MM.1S (cell line): ENCODE results near the gene NDUFC2.

Experiments
- DNase-seq: peaks from one replicate; pipeline ENCODE4 v3.0.0-alpha.2; 2015
- H2AFZ ChIP-seq: fragments of 300-600 bp; sonication (generic); 2 replicates; pipeline ENCODE4 v1.6.0; 2016; ENCODE audit warnings: antibody characterized with exemption, low read length
- H3F3A ChIP-seq: fragments of 300-600 bp; sonication (generic); 2 replicates; pipeline ENCODE4 v1.6.1; 2016; ENCODE audit warnings: mild to moderate bottlenecking, antibody characterized with exemption, low read length, moderate library complexity, mixed read lengths; ENCODE audit not compliant: insufficient read depth
- H3K27ac ChIP-seq: fragments of 300-600 bp; sonication (generic); 2 replicates; pipeline ENCODE4 v1.5.1; 2016; ENCODE audit warnings: mild to moderate bottlenecking, low read length
- H3K27me3 ChIP-seq: fragments of 300-600 bp; sonication (generic); replicated peaks from 2 replicates; pipeline ENCODE4 v1.6.0; 2016; ENCODE audit warnings: low read length; ENCODE audit not compliant: insufficient read depth
- H3K36me3 ChIP-seq: fragments of 300-600 bp; sonication (generic); replicated peaks from 2 replicates; pipeline ENCODE4 v1.6.1; 2016; ENCODE audit warnings: mild to moderate bottlenecking, low read length, mixed read lengths; ENCODE audit not compliant: insufficient read depth
- H3K4me1 ChIP-seq: fragments of 300-600 bp; sonication (generic); 2 replicates; pipeline ENCODE4 v1.6.1; 2016; ENCODE audit warnings: low read length, mixed read lengths
- H3K4me2 ChIP-seq: fragments of 300-600 bp; sonication (generic); 2 replicates; pipeline ENCODE4 v1.6.0; 2016; ENCODE audit warnings: low read depth, low read length
- H3K4me3 ChIP-seq: fragments of 300-600 bp; sonication (generic); 2 replicates; pipeline ENCODE4 v1.5.1; 2016; ENCODE audit warnings: low read length, mixed read lengths
- H3K79me2 ChIP-seq: fragments of 300-600 bp; sonication (generic); 2 replicates; pipeline ENCODE4 v1.6.1; 2016; ENCODE audit warnings: mixed run types, low read length, mixed read lengths
- H3K9ac ChIP-seq: fragments of 300-600 bp; sonication (generic); 2 replicates; pipeline ENCODE4 v1.6.1; 2016; ENCODE audit warnings: low read length, mixed read lengths
- H3K9me2 ChIP-seq: fragments of 300-600 bp; sonication (generic); replicated peaks from 2 replicates; pipeline ENCODE4 v1.6.1; 2016; ENCODE audit warnings: mild to moderate bottlenecking, low read length, mixed read lengths; ENCODE audit not compliant: insufficient read depth
- H3K9me3 ChIP-seq: fragments of 300-600 bp; sonication (generic); replicated peaks from 2 replicates; pipeline ENCODE4 v1.6.1; 2016; ENCODE audit warnings: mild to moderate bottlenecking, low read length, mixed read lengths; ENCODE audit not compliant: insufficient read depth
- H4K20me1 ChIP-seq: fragments of 300-600 bp; sonication (generic); 2 replicates; pipeline ENCODE4 v1.6.1; 2016; ENCODE audit warnings: mild to moderate bottlenecking, low read length, moderate library complexity, mixed read lengths; ENCODE audit not compliant: insufficient read depth
- EZH2 ChIP-seq: fragments of 300-600 bp; sonication (generic); optimal IDR thresholded peaks from 2 replicates; pipeline ENCODE3; 2017; ENCODE audit warnings: low read depth, mild to moderate bottlenecking, antibody characterized with exemption, low read length, mixed read lengths
- EZH2phosphoT487 ChIP-seq: fragments of 300-600 bp; sonication (generic); IDR thresholded peaks from 2 replicates; pipeline ENCODE4 v1.6.1; 2018; ENCODE audit warnings: antibody characterized with exemption, low read length
- TF ChIP-seq, protein P1 (sequence below): fragments of 300-600 bp; sonication (generic); IDR thresholded peaks from 2 replicates; pipeline ENCODE4 v1.5.1; 2016; ENCODE audit warnings: antibody characterized with exemption, low read length, mixed read lengths

Gene NDUFC2

DNA sequence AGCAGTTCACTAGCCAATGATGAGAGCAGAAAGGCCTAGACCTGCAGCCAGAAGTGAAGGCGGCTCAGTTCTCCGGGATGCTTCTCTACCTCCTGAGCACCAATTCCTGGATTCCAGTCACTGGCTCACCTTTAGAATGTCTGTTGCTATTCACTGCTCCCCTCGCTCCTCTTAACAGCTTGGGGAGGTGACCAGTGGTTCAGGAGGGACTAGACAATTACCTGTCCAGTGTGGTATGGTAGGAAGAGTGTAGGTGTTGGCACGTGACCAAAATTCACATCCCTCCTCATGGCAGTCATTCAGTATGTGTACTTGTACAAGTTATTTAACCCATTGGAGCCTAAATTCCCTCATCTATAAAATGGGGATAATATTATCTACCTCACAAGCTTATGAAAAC is 12.0 kb downstream of the NDUFC2 start:
- Histone ChIP-seq H3K4me2 (no peak overlapping the region), H3K9me2 (no peaks in the 10 kb centered on the region), H3K9ac (no peak overlapping the region), H2AFZ (no peak overlapping the region), H3K4me1 (peaks cover 10% of the 10 kb centered on the region), H3K4me3 (no peak overlapping the region), H3K27me3 (no peaks in the 10 kb centered on the region), H3K9me3 (no peaks in the 10 kb centered on the region), H3F3A (no peaks in the 10 kb centered on the region), H3K36me3 (no peaks in the 10 kb centered on the region; the same call in 1 of the 2 replicates), H3K79me2 (peaks cover 18% of the 10 kb centered on the region), H3K27ac (no peak overlapping the region), H4K20me1 (no peaks in the 10 kb centered on the region)
- DNase-seq: no peak
- TF ChIP-seq, protein P1, sequence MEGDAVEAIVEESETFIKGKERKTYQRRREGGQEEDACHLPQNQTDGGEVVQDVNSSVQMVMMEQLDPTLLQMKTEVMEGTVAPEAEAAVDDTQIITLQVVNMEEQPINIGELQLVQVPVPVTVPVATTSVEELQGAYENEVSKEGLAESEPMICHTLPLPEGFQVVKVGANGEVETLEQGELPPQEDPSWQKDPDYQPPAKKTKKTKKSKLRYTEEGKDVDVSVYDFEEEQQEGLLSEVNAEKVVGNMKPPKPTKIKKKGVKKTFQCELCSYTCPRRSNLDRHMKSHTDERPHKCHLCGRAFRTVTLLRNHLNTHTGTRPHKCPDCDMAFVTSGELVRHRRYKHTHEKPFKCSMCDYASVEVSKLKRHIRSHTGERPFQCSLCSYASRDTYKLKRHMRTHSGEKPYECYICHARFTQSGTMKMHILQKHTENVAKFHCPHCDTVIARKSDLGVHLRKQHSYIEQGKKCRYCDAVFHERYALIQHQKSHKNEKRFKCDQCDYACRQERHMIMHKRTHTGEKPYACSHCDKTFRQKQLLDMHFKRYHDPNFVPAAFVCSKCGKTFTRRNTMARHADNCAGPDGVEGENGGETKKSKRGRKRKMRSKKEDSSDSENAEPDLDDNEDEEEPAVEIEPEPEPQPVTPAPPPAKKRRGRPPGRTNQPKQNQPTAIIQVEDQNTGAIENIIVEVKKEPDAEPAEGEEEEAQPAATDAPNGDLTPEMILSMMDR: no peak
- TF ChIP-seq EZH2phosphoT487: no peak
- no peak for TF ChIP-seq EZH2

- TF ChIP-seq, protein P1: no peak
- no peak for DNase-seq
- H3K36me3 ChIP-seq: no peaks in the 10 kb centered on the region; the same call in 1 of the 2 replicates
Observed at GRCh38 chr11:78066471-78066870, 13.2 kb downstream of the NDUFC2 start.

GRCh38 chr11:78065203-78065602 is 14.5 kb downstream of the NDUFC2 start:
- DNase-seq: no peak
- no peak overlapping the region for H3K9ac ChIP-seq
- H2AFZ ChIP-seq: no peak overlapping the region
- no peaks in the 10 kb centered on the region for H3K9me2 ChIP-seq
- no peaks in the 10 kb centered on the region for H3F3A ChIP-seq
- H3K4me1 ChIP-seq: peaks cover 10% of the 10 kb centered on the region
- H3K4me3 ChIP-seq: no peak overlapping the region
- no peaks in the 10 kb centered on the region for H4K20me1 ChIP-seq
- H3K9me3 ChIP-seq: no peaks in the 10 kb centered on the region
- no peak overlapping the region for H3K4me2 ChIP-seq
- H3K79me2 ChIP-seq: no peaks in the 10 kb centered on the region
- no peaks in the 10 kb centered on the region; the same call in 1 of the 2 replicates for H3K36me3 ChIP-seq
- TF ChIP-seq EZH2: no peak
- no peaks in the 10 kb centered on the region for H3K27me3 ChIP-seq
- H3K27ac ChIP-seq: no peak overlapping the region

More at GRCh38 chr11:78066471-78066870, 13.2 kb downstream of the NDUFC2 start:
- H3K9me2 ChIP-seq: no peaks in the 10 kb centered on the region
- no peaks in the 10 kb centered on the region for H4K20me1 ChIP-seq
- H3K27ac ChIP-seq: no peak overlapping the region
- no peak overlapping the region for H3K4me2 ChIP-seq
- H3K4me3 ChIP-seq: no peak overlapping the region
- H2AFZ ChIP-seq: no peak overlapping the region
- H3F3A ChIP-seq: no peaks in the 10 kb centered on the region
- H3K9ac ChIP-seq: no peak overlapping the region
- peaks cover 10% of the 10 kb centered on the region for H3K4me1 ChIP-seq
- H3K9me3 ChIP-seq: no peaks in the 10 kb centered on the region
- H3K27me3 ChIP-seq: no peaks in the 10 kb centered on the region
- H3K79me2 ChIP-seq: peaks cover 9% of the 10 kb centered on the region

- TF ChIP-seq, protein P1: no peak
- TF ChIP-seq EZH2phosphoT487 (no peak), EZH2 (no peak)
- Histone ChIP-seq H3K27ac (no peak within 1 kb of the TSS), H3K4me3 (no peak within 1 kb of the TSS), H3K9me2 (no peaks in the 10 kb centered on the region), H3F3A (no peaks in the 10 kb centered on the region), H3K27me3 (no peaks in the 10 kb centered on the region), H4K20me1 (no peaks in the 10 kb centered on the region), H3K4me1 (peaks cover 10% of the 10 kb centered on the region), H3K9ac (no peak within 1 kb of the TSS), H3K4me2 (no peak within 1 kb of the TSS), H3K9me3 (no peaks in the 10 kb centered on the region), H2AFZ (no peak within 1 kb of the TSS), H3K79me2 (no peaks in the 10 kb centered on the region), H3K36me3 (no peaks in the 10 kb centered on the region)
- no peak for DNase-seq
Observed at GRCh38 chr11:78063440-78064181, 16.1 kb downstream of the NDUFC2 start, which contains the start of gene THRSP. Gene THRSP (plus strand): TSS chr11:78063861. CDS start chr11:78063882, 21 bp downstream.
